ENCODE results near the gene TXNDC2. TPM values are rescaled to one million over a fixed set of nuclear protein-coding genes. Genes with fewer than 3 reads are reported as not detected.

The TXNDC2 gene
- total RNA-seq, 2 experiments from 2014 or later, result not detected

DNA sequence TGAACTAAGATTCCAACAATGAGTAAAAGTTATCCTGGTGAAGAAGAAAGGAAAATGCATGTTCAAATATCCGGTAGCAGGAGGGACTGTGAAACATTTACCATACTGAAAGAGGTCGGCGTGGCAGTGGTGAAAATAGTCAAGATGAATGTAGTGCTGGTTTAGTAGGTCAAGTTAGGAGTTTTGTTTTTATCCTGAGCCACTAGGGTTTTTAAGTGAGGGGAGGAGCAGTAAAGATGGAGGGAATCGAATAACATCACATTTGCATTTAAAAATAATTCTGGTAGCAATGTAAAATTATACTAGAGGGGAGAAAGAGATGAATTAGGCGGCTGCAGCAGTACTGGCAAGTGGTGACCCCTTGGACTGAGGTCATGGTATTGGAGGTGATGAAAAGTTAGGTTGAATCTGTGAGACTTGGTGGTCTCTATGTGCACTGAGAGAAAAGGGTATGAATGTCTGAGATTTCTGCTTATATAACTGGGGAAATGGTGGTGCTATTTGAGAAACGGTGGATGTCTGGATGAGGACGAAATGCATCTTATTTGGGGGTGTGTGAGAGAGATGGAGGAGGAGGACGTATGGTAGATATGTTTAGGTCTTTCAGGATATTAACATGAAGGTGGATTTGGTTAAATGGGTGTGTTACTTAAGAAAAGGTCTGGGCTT, 33.9 kb downstream of the TXNDC2 start:
- H3K9me3 Mint-ChIP-seq (ENCODE audit: insufficient read depth), result no peaks in the 10 kb centered on the region
- CTCF ChIA-PET, result no interaction called here
- peaks cover 40% of the 10 kb centered on the region for H3K4me1 Mint-ChIP-seq (ENCODE audit: low read depth)
- no peak overlapping the region for H3K4me3 Mint-ChIP-seq
- ATAC-seq (no peak), DNase-seq (no peak)
- no peaks in the 10 kb centered on the region for H3K27me3 Mint-ChIP-seq (ENCODE audit: low read depth)
- H3K27ac Mint-ChIP-seq, result no peak overlapping the region
- POLR2A ChIA-PET, result no interaction called here
- peaks cover 6% of the 10 kb centered on the region for H3K36me3 Mint-ChIP-seq (ENCODE audit: low read depth)

DNA sequence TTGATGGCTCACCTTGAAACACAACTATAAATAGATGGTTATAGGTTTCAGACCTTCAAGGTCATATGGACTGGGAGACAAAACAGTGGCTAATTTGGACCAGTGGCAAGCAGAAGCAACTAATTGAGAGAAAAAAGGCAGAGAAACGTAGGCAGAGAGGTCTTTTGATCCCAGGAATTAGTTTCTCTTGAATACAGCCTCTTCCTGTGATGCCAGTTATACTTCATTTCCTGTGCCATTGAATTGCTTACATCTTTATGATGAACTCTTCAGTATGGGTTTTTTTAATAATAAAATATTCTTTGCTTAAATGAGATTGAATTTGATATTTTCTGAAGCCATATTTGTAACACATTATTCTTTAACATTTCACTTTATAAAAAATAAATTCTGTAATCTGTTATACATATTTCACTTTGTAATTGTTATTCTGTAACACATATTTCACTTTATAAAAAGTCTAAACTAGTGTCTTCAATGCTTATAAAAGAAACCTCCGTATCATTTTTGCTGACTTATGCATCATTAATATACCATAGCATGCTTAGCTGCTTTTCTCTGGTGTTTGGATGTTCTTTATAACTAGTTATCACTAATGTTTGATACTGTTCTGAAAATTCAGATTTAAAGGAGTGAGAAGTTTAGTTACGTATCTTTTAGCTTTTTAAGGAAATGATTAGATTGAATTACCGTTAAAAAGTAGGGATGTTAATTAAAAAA, 37.0 kb downstream of the TXNDC2 start:
- ChIA-PET CTCF (no interaction called here), POLR2A (interaction anchor here (1.3 kb wide), 1 partner anchor 9 kb away, joined by 6 read pairs; the partner anchor contains the start of gene VAPA)
- no peaks in the 10 kb centered on the region for H3K9me3 Mint-ChIP-seq (ENCODE audit: insufficient read depth)
- no peak for ATAC-seq
- H3K4me1 Mint-ChIP-seq (ENCODE audit: low read depth), result peaks cover 41% of the 10 kb centered on the region
- no peak overlapping the region for H3K4me3 Mint-ChIP-seq
- DNase-seq, result no peak
- peaks cover 9% of the 10 kb centered on the region for H3K36me3 Mint-ChIP-seq (ENCODE audit: low read depth)
- H3K27ac Mint-ChIP-seq, result no peak overlapping the region
- H3K27me3 Mint-ChIP-seq (ENCODE audit: low read depth), result no peaks in the 10 kb centered on the region

DNA sequence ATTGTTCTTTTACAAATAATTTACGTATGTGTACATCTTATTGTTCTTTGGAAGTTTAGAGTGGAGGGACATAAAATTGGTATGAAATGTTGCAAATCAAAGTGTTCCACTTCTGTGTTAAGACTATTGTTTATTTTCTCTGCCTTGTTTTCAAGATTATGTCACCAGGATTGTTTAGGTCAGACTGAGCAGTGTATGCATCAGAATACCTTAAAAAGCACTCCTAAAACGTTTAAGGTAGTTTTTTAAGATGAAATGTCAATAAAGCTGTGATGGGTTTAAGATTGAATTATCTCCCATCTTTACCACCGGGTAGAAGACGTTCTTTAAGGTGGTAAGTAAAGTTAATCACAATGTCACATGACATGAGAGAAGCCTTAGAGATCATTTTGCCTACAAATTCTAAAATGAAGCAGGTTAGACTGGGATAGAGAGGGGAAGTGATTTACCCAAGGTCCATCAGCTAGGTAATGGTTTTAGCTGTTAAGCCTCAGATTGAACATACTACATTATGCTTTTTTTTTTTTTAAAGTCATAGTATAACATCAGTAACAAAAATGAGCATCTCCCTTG, 38.7 kb downstream of the TXNDC2 start:
- peaks cover 9% of the 10 kb centered on the region for H3K36me3 Mint-ChIP-seq (ENCODE audit: low read depth)
- CTCF ChIA-PET, result interaction anchor here (1.6 kb wide), 1 partner anchor 11 kb away, joined by 4 read pairs; the partner anchor contains the start of gene VAPA
- DNase-seq, result no peak
- H3K4me1 Mint-ChIP-seq (ENCODE audit: low read depth), result peaks cover 49% of the 10 kb centered on the region
- H3K4me3 Mint-ChIP-seq, result no peak overlapping the region
- ATAC-seq, result no peak
- H3K9me3 Mint-ChIP-seq (ENCODE audit: insufficient read depth), result no peaks in the 10 kb centered on the region
- H3K27ac Mint-ChIP-seq, result no peak overlapping the region
- H3K27me3 Mint-ChIP-seq (ENCODE audit: low read depth), result no peaks in the 10 kb centered on the region
- POLR2A ChIA-PET, result no interaction called here

DNA sequence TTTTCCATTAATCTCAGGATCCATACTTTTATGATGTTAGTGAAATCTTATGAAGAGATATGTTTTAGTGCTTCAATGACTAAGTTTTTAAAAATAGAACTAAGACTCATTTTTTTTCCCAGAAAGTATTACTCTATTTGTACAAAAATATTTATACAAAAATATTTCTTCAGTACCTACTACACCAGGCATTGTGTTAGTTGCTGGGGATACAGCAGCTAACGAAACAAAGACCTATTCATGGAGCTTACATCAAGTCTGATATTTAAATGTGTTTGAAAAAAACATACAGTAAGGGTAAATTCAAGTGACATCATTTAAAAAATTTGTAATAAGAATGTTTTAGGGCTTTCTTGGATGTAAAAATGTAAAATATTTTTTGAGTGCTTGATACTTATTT, 39.6 kb downstream of the TXNDC2 start:
- ChIA-PET POLR2A (interaction anchor here (1.1 kb wide), 1 partner anchor 12 kb away, joined by 4 read pairs; the partner anchor contains the start of gene VAPA), CTCF (interaction anchor here (1.3 kb wide), 1 partner anchor 11 kb away, joined by 3 read pairs; no protein-coding TSS in a partner anchor)
- no peak for ATAC-seq
- H3K9me3 Mint-ChIP-seq (ENCODE audit: insufficient read depth), result no peaks in the 10 kb centered on the region
- no peak overlapping the region for H3K27ac Mint-ChIP-seq
- peaks cover 49% of the 10 kb centered on the region for H3K4me1 Mint-ChIP-seq (ENCODE audit: low read depth)
- no peak for DNase-seq
- H3K4me3 Mint-ChIP-seq, result no peak overlapping the region
- peaks cover 9% of the 10 kb centered on the region for H3K36me3 Mint-ChIP-seq (ENCODE audit: low read depth)
- no peaks in the 10 kb centered on the region for H3K27me3 Mint-ChIP-seq (ENCODE audit: low read depth)

DNA sequence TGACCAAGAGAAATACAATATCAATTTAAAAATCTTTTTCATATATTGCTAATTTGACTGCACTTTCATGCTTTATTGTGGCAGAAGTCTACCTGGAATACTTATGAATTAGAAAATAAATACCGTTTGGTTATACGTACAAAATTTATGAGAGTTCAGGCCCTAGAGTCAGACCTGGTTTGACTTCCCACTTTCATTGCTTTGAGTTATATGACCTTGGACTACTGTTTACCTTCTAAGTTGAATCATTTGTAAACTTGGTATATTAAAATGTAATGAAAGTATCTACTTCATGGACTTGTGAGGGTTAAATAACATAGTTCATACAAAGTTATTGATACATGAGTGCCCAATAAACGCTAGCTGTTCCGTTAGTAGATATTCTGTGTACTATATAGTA, 40.0 kb downstream of the TXNDC2 start:
- Mint-ChIP-seq H3K4me1 (ENCODE audit: low read depth) (peaks cover 49% of the 10 kb centered on the region), H3K9me3 (ENCODE audit: insufficient read depth) (no peaks in the 10 kb centered on the region), H3K36me3 (ENCODE audit: low read depth) (peaks cover 9% of the 10 kb centered on the region), H3K27ac (no peak overlapping the region), H3K27me3 (ENCODE audit: low read depth) (no peaks in the 10 kb centered on the region), H3K4me3 (no peak overlapping the region)
- ATAC-seq (no peak), DNase-seq (no peak)
- CTCF ChIA-PET, result interaction anchor here (1.3 kb wide), 1 partner anchor 11 kb away, joined by 3 read pairs; no protein-coding TSS in a partner anchor
- POLR2A ChIA-PET, result interaction anchor here (1.1 kb wide), 1 partner anchor 12 kb away, joined by 4 read pairs; the partner anchor contains the start of gene VAPA

DNA sequence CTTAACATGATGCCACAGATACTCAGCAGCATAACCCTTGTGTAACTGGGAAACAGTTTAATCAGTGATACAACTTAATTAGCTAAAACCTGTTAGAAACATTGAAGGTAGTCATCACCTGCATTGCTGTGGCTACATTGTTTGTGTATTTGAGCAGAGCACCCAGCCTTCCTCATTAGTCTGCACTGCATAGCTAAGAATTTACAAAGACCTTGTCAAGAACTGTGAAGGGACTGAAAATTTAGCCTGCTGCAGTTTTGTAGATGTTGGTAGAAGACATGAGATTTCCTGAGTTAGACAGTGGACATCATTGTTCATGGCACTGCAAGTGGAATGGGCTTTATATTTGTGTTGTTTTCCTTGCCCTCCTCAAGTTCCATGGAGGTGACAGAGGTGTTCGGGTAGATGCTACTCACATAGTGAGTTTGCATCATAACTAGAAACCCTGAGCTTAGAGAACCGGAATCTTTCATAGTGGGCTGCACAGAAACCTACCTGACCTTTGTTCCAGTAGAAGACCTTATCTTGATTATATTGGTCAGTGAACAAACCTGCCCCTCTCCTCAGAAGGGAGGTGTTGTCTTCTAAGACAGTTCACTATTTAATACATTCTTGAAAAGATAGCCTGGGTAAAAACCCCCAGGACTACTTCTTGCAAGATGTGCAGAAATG, 40.6 kb downstream of the TXNDC2 start:
- Mint-ChIP-seq H3K27ac (no peak overlapping the region), H3K4me3 (no peak overlapping the region), H3K36me3 (ENCODE audit: low read depth) (peaks cover 13% of the 10 kb centered on the region), H3K9me3 (ENCODE audit: insufficient read depth) (no peaks in the 10 kb centered on the region), H3K4me1 (ENCODE audit: low read depth) (peaks cover 50% of the 10 kb centered on the region), H3K27me3 (ENCODE audit: low read depth) (no peaks in the 10 kb centered on the region)
- ChIA-PET CTCF (interaction anchor here (1.1 to 1.3 kb wide), 2 partner anchors 12 to 23 kb away, joined by 3 read pairs; no protein-coding TSS in a partner anchor), POLR2A (interaction anchor here (1.1 kb wide), 1 partner anchor 13 kb away, joined by 4 read pairs; the partner anchor contains the start of gene VAPA)
- no peak for ATAC-seq
- no peak for DNase-seq

DNA sequence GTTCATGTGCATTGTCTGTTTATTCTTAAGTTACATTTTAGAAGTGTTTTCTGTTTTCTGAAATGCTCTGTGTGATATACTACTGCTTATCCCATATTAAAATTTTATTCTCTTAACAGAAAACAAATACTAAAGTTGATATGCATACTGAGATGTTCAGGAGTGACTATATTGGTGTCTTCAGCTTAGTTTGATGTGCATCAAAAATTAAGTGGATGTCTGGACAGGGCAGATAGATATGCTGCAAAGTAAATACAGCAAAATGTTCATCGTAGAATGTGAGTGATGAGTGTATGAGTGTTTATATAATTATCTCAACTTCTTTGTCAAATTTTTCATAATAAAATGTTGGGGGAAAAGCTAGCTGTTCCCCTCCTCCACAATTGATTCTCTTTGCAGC, 41.2 kb downstream of the TXNDC2 start:
- POLR2A ChIA-PET, result no interaction called here
- Mint-ChIP-seq H3K4me3 (no peak overlapping the region), H3K36me3 (ENCODE audit: low read depth) (peaks cover 16% of the 10 kb centered on the region), H3K4me1 (ENCODE audit: low read depth) (peaks cover 48% of the 10 kb centered on the region), H3K9me3 (ENCODE audit: insufficient read depth) (no peaks in the 10 kb centered on the region), H3K27me3 (ENCODE audit: low read depth) (no peaks in the 10 kb centered on the region), H3K27ac (no peak overlapping the region)
- DNase-seq (no peak), ATAC-seq (no peak)
- CTCF ChIA-PET, result interaction anchor here (1.1 kb wide), 1 partner anchor 23 kb away, joined by 3 read pairs; no protein-coding TSS in a partner anchor

DNA sequence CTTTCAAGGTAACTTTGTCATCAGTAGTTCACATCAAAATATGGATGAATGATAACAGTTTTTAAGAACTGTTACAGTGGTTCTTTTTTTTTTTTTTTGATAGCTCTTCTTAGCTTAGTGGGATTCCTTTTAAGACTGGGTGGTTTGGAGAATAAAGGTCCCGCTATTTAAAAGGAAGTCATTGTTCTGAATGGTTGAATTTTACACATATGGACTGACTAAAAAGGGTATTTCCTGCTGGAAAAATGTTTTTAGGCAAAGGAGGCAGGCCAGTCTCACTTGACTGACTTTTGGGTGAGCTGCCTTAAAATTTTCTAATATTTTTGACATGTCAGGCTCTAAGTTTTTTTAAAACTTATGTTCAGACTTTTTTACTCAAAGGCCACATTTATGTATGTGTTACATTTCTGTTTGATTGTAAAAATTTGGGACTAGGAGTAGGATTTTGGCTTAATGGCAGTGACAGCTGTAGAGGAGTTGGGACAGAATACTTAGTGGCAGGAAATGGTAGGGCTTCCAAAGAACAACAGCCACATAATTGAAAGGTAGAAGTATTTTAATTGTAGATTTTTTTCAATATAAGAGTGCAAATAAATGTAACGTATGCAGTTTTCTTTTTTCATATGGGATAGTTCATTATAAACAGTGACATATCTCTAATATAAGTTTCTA, 41.8 kb downstream of the TXNDC2 start:
- Mint-ChIP-seq H3K36me3 (ENCODE audit: low read depth) (peaks cover 20% of the 10 kb centered on the region), H3K4me3 (no peak overlapping the region), H3K4me1 (ENCODE audit: low read depth) (peaks cover 43% of the 10 kb centered on the region), H3K27me3 (ENCODE audit: low read depth) (no peaks in the 10 kb centered on the region), H3K27ac (no peak overlapping the region), H3K9me3 (ENCODE audit: insufficient read depth) (no peaks in the 10 kb centered on the region)
- CTCF ChIA-PET, result interaction anchor here (1.1 kb wide), 1 partner anchor 22 kb away, joined by 3 read pairs; no protein-coding TSS in a partner anchor
- DNase-seq (no peak), ATAC-seq (no peak)
- POLR2A ChIA-PET, result no interaction called here

DNA sequence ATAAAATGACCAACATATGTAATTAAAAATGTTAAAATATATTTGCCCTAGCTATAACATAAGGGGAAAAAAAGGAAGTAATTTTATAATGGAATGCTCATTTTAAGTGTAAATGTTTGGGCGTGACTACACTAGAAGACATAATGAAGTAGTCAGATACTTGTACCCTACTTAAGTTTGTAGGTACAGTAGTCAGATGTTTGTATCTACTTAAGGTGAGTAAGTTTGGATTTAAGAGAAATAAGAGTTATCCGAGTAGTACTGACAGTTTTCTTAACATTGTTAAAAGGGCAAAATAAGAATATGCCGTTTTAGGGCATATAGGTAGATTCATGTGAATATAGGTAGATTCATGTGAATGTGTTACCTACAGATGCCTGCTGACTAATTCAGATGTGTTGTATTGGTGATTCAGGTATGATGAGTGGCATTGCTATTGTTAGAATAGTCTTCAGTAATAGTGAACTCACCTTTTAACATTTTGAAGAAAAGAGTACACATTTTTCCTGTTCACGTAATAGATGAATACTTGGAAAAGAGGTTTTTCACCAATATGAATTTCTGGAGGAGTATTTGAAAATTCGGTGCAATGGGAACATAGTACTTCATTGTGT, 43.0 kb downstream of the TXNDC2 start:
- ATAC-seq (no peak), DNase-seq (no peak)
- ChIA-PET CTCF (no interaction called here), POLR2A (interaction anchor here (0.6 kb wide), 1 partner anchor 14 kb away, joined by 6 read pairs; no protein-coding TSS in a partner anchor)
- no peaks in the 10 kb centered on the region for H3K27me3 Mint-ChIP-seq (ENCODE audit: low read depth)
- peaks cover 29% of the 10 kb centered on the region for H3K36me3 Mint-ChIP-seq (ENCODE audit: low read depth)
- no peak overlapping the region for H3K27ac Mint-ChIP-seq
- H3K9me3 Mint-ChIP-seq (ENCODE audit: insufficient read depth), result no peaks in the 10 kb centered on the region
- no peak overlapping the region for H3K4me3 Mint-ChIP-seq
- peaks cover 37% of the 10 kb centered on the region for H3K4me1 Mint-ChIP-seq (ENCODE audit: low read depth)

DNA sequence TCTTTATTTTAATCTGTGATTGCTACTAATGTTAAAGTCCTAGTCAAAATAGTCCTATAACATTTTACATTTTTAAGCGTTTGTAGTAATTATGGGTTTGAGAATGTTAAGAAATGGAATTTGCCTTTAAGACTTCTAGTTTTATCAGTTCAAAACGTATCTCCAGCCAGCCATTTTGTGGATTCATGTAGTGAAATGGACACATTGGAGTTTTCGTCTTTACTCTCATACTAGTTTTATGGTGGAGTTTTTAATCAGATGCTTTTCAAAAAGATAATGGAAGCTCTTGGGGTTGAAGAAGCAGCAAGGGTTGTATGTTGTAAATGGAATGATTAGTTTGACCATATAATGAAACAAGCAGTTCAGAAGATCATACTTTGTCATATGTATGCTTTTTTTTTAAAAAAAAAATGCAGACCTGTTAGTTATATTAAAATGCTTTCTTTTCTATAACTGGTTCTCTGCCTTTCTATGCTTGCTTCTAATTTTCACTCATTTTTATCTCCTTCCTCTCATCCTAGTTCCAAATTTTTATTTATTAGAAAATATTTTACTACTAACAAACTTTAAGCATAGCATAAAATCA, 44.6 kb downstream of the TXNDC2 start:
- Mint-ChIP-seq H3K4me3 (no peak overlapping the region), H3K4me1 (ENCODE audit: low read depth) (peaks cover 28% of the 10 kb centered on the region), H3K9me3 (ENCODE audit: insufficient read depth) (no peaks in the 10 kb centered on the region), H3K27ac (no peak overlapping the region), H3K27me3 (ENCODE audit: low read depth) (no peaks in the 10 kb centered on the region), H3K36me3 (ENCODE audit: low read depth) (peaks cover 28% of the 10 kb centered on the region)
- POLR2A ChIA-PET, result no interaction called here
- CTCF ChIA-PET, result no interaction called here
- no peak for DNase-seq
- ATAC-seq, result no peak

DNA sequence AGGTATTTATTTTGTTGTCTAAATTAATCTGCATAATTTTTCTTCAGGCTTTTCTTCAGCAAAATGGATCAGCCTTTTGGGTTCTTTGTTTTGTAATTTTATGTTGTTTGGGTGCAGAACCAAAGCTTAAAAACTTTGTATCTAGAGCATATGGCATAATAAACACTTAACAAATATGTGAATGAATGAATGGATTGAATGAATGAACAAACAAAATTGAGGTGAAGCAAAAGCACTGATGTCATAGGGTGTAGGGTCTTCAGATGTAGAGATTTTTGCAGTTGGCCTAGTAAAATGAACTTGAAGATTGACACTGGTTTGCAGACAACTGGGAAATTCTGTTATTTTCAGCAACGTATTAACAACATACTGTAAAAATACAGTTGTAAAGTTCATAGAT, 45.4 kb downstream of the TXNDC2 start:
- H3K27ac Mint-ChIP-seq, result no peak overlapping the region
- no peak for DNase-seq

More for the DNA sequence above, 45.4 kb downstream of the TXNDC2 start:
- H3K4me1 Mint-ChIP-seq (ENCODE audit: low read depth), result peaks cover 28% of the 10 kb centered on the region
- POLR2A ChIA-PET, result no interaction called here
- CTCF ChIA-PET, result no interaction called here
- no peaks in the 10 kb centered on the region for H3K27me3 Mint-ChIP-seq (ENCODE audit: low read depth)
- no peaks in the 10 kb centered on the region for H3K9me3 Mint-ChIP-seq (ENCODE audit: insufficient read depth)
- ATAC-seq, result no peak
- no peak overlapping the region for H3K4me3 Mint-ChIP-seq
- peaks cover 30% of the 10 kb centered on the region for H3K36me3 Mint-ChIP-seq (ENCODE audit: low read depth)

All from activated CD8-positive, alpha-beta T cell treated with anti-CD3 and anti-CD28 coated beads, Interleukin-2, amount 10 ng/mL, durations not matched to agents 7 days and 5 days (primary cell).